Right renal pelvis (tissue), 4 donors: Measurements from ENCODE around the gene SLC44A2. TPM values are rescaled to one million over a fixed set of nuclear protein-coding genes. Genes with fewer than 3 reads are reported as not detected.

Source experiments
- DNase-seq, 4 donors: peaks; one replicate each; pipeline ENCODE4 v3.0.0-alpha.2; 2013; ENCODE audit warnings: low read depth in 4 of 4, low spot score in 3 of 4, missing footprints in 1 of 4
- polyA plus RNA-seq, 4 donors: library from polyadenylated mRNA; unstranded; fragments of 120-200 nt; gene quantifications; one replicate each; pipeline ENCODE4 v1.2.1, GENCODE V29; 2013; ENCODE audit not compliant: insufficient read length in 4 of 4

SLC44A2 gene
- polyA plus RNA-seq, 4 donors = 200 to 221 (median 213) TPM

- no peak for DNase-seq
Observed at GRCh38 chr19:10678813-10679212, 53.5 kb downstream of the SLC44A2 start.

GRCh38 chr19:10679743-10680142 lies 54.4 kb downstream of the SLC44A2 start:
- no peak for DNase-seq

GRCh38 chr19:10680545-10681135 lies 55.3 kb downstream of the SLC44A2 start:
- DNase-seq = no peak

GRCh38 chr19:10681658-10682057 lies 56.3 kb downstream of the SLC44A2 start:
- no peak for DNase-seq

- DNase-seq = no peak
Observed at GRCh38 chr19:10682397-10683063, 57.2 kb downstream of the SLC44A2 start.

GRCh38 chr19:10683064-10683426 lies 57.7 kb downstream of the SLC44A2 start:
- DNase-seq = no peak

- DNase-seq = no peak
Observed at GRCh38 chr19:10683582-10683981, 58.2 kb downstream of the SLC44A2 start.

GRCh38 chr19:10685210-10685609 lies 59.9 kb downstream of the SLC44A2 start:
- no peak for DNase-seq

- no peak for DNase-seq
Observed at GRCh38 chr19:10686193-10686592, 60.8 kb downstream of the SLC44A2 start.

GRCh38 chr19:10686661-10687517 lies 61.5 kb downstream of the SLC44A2 start:
- DNase-seq = no peak

- DNase-seq = no peak
Observed at GRCh38 chr19:10687518-10688288, 62.4 kb downstream of the SLC44A2 start.

- no peak for DNase-seq
Observed at GRCh38 chr19:10688545-10689280, 63.4 kb downstream of the SLC44A2 start.

- no peak for DNase-seq
Observed at GRCh38 chr19:10690341-10690781, 65.0 kb downstream of the SLC44A2 start.

GRCh38 chr19:10691178-10691881 lies 66.0 kb downstream of the SLC44A2 start:
- DNase-seq = no peak

GRCh38 chr19:10691883-10692282 lies 66.5 kb downstream of the SLC44A2 start:
- DNase-seq = no peak

GRCh38 chr19:10692673-10693264 lies 67.4 kb downstream of the SLC44A2 start:
- DNase-seq = no peak
